ENCODE measurements around the gene NDEL1.

GRCh38 chr17:8444494-8444893, 8.8 kb downstream of the NDEL1 start:
- TF ChIP-seq CTCF (IDR thresholded peaks at IDR 0.05; ENCODE audit: low read depth, low read length, poor library complexity, severe bottlenecking) (no peak), EZH2phosphoT487 (IDR thresholded peaks at IDR 0.05; ENCODE audit: borderline replicate concordance, low read length) (no peak)

All from DOHH2 (cell line).